Lower leg skin (tissue), 4 donors: ENCODE data around the gene TENM4. TPM values are rescaled to one million over a fixed set of nuclear protein-coding genes. Genes with fewer than 3 reads are reported as not detected.
A peak's percentile ranks its signal among the peaks of the same experiment; 100 is the strongest.

Experiments
- DNase-seq, 2 donors: peaks; one replicate each; pipeline ENCODE4 v3.0.0-alpha.2; 2019; ENCODE audit warnings: low spot score in 2 of 2
- H3K4me3 ChIP-seq: fragments of 200-600 bp; sonication (generic); 2 replicates; pipeline ENCODE4 v1.5.1; 2017; ENCODE audit warnings: mild to moderate bottlenecking, low read depth; ENCODE audit not compliant: poor library complexity, severe bottlenecking
- CTCF ChIP-seq, 3 donors: fragments of 450-650 bp; IDR thresholded peaks; one replicate each; pipeline ENCODE4 v1.5.1; 2016; ENCODE audit warnings: antibody characterized with exemption in 3 of 3, mild to moderate bottlenecking in 3 of 3, moderate library complexity in 2 of 3
- POLR2A ChIP-seq, 2 donors: fragments of 450-650 bp; IDR thresholded peaks; one replicate each; pipeline ENCODE4 v1.6.1; 2016 to 2017; ENCODE audit warnings: antibody characterized with exemption in 2 of 2, mild to moderate bottlenecking in 1 of 2, moderate library complexity in 1 of 2
- WGBS, 2 donors: methylation state at CpG; one replicate each; pipeline ENCODE4 v1.1.5; 2018; 5-methylcytosine and 5-hydroxymethylcytosine counted together
- intact Hi-C: fragments of 100-400 bp; cut with DNase I; formaldehyde crosslinking; loops from one replicate; pipeline ENCODE4 v1.15.0; 2023; ENCODE audit warnings: low total_unique reads
- total RNA-seq, 4 donors: library from RNA; depleted of rRNA; stranded (reverse); fragments of >200 nt; gene quantifications; one replicate each; pipeline ENCODE4 v1.1.0, GENCODE V29; 2016

TENM4 gene
- total RNA-seq, 4 donors from 2014 or later, result 34.4 to 41.1 (median 36.6) TPM

GRCh38 chr11:78835646-78836045 lies 605.2 kb downstream of the TENM4 start:
- no peak overlapping the region for H3K4me3 ChIP-seq
- peak in 1 of 2 donors; percentile 5 for DNase-seq
- 86 to 93% methylated on average over 5 of the region's 5 CpGs for WGBS, 2 donors
- intact Hi-C loops, result no loop called here
- no peak for TF ChIP-seq CTCF (IDR thresholded peaks at IDR 0.05)
- no peak for TF ChIP-seq POLR2A (IDR thresholded peaks at IDR 0.05)

GRCh38 chr11:78834886-78835285 lies 605.9 kb downstream of the TENM4 start:
- WGBS, 2 donors, result 85 to 90% methylated on average over 4 of the region's 4 CpGs
- DNase-seq, result peak in 1 of 2 donors; percentile 61
- intact Hi-C loops, result no loop called here
- TF ChIP-seq POLR2A (IDR thresholded peaks at IDR 0.05) (no peak), CTCF (IDR thresholded peaks at IDR 0.05) (no peak)
- H3K4me3 ChIP-seq, result no peak overlapping the region

GRCh38 chr11:78833237-78833636 lies 607.6 kb downstream of the TENM4 start:
- WGBS, 2 donors, result 86 to 88% methylated on average over 2 of the region's 2 CpGs
- TF ChIP-seq POLR2A (IDR thresholded peaks at IDR 0.05) (no peak), CTCF (IDR thresholded peaks at IDR 0.05) (no peak)
- peak in 1 of 2 donors; percentile 78 for DNase-seq
- no peak overlapping the region for H3K4me3 ChIP-seq
- intact Hi-C loops, result no loop called here

GRCh38 chr11:78832226-78832947 lies 608.4 kb downstream of the TENM4 start:
- intact Hi-C loops, result no loop called here
- WGBS, 2 donors, result 74 to 77% methylated on average over 7 of the region's 7 CpGs
- DNase-seq, result no peak
- no peak overlapping the region for H3K4me3 ChIP-seq
- TF ChIP-seq CTCF (IDR thresholded peaks at IDR 0.05) (no peak), POLR2A (IDR thresholded peaks at IDR 0.05) (no peak)

- TF ChIP-seq CTCF (IDR thresholded peaks at IDR 0.05), result no peak
- TF ChIP-seq POLR2A (IDR thresholded peaks at IDR 0.05), result no peak
- no peak overlapping the region for H3K4me3 ChIP-seq
- WGBS, 2 donors, result 93% methylated on average over 4 of the region's 4 CpGs
- intact Hi-C loops, result no loop called here
- DNase-seq, result peak in 1 of 2 donors; percentile 17
Measured at GRCh38 chr11:78831571-78831970, 609.3 kb downstream of the TENM4 start.
